ENCODE measurements around the gene POLR3K.

The POLR3K gene

GRCh38 chr16:74051-74746 lies 20.8 kb upstream of the POLR3K start:
- Histone ChIP-seq H3K27ac (ENCODE audit: low read depth, low read length) (no peak overlapping the region), H3K9me2 (replicated peaks; ENCODE audit: insufficient read depth, low read length) (no peaks in the 10 kb centered on the region), H3K4me3 (ENCODE audit: insufficient read depth, low read length, poor library complexity, severe bottlenecking) (no peak overlapping the region), H2AFZ (ENCODE audit: low read depth, low read length, severe bottlenecking) (no peak overlapping the region), H3K4me2 (ENCODE audit: low read depth, low read length, poor library complexity, severe bottlenecking) (no peak overlapping the region), H4K20me1 (ENCODE audit: low read depth, low read length) (no peaks in the 10 kb centered on the region), H3K27me3 (ENCODE audit: low read length) (no peaks in the 10 kb centered on the region), H3K36me3 (ENCODE audit: low read length) (no peaks in the 10 kb centered on the region), H3K9me3 (ENCODE audit: insufficient read depth, low read length) (no peaks in the 10 kb centered on the region), H3K9ac (ENCODE audit: low read length) (no peak overlapping the region), H3F3A (ENCODE audit: insufficient read depth) (no peaks in the 10 kb centered on the region), H3K79me2 (ENCODE audit: insufficient read depth, low read length) (no peaks in the 10 kb centered on the region)
- TF ChIP-seq CTCF (IDR thresholded peaks at IDR 0.05; ENCODE audit: insufficient read depth, low read length, poor library complexity, severe bottlenecking) (no peak), EZH2phosphoT487 (conservative IDR thresholded peaks at IDR 0.05; ENCODE audit: low read length) (no peak)

GRCh38 chr16:72561-73548 lies 19.4 kb upstream of the POLR3K start, which contains the start of gene RHBDF1:
TSS of gene RHBDF1 (minus strand) at chr16:72631. CDS start at chr16:65015, 7,616 bp downstream.
- Histone ChIP-seq H3K36me3 (ENCODE audit: low read length) (no peaks in the 10 kb centered on the region), H3K4me2 (ENCODE audit: low read depth, low read length, poor library complexity, severe bottlenecking) (peak within 1 kb of the TSS; percentile 32), H3K27ac (ENCODE audit: low read depth, low read length) (no peak within 1 kb of the TSS), H3K27me3 (ENCODE audit: low read length) (no peaks in the 10 kb centered on the region), H3K9me3 (ENCODE audit: insufficient read depth, low read length) (no peaks in the 10 kb centered on the region), H3K79me2 (ENCODE audit: insufficient read depth, low read length) (no peaks in the 10 kb centered on the region), H2AFZ (ENCODE audit: low read depth, low read length, severe bottlenecking) (no peak within 1 kb of the TSS), H3F3A (ENCODE audit: insufficient read depth) (no peaks in the 10 kb centered on the region), H3K9ac (ENCODE audit: low read length) (no peak within 1 kb of the TSS), H3K4me3 (ENCODE audit: insufficient read depth, low read length, poor library complexity, severe bottlenecking) (no peak within 1 kb of the TSS), H3K9me2 (replicated peaks; ENCODE audit: insufficient read depth, low read length) (no peaks in the 10 kb centered on the region), H4K20me1 (ENCODE audit: low read depth, low read length) (no peaks in the 10 kb centered on the region)
- TF ChIP-seq CTCF (IDR thresholded peaks at IDR 0.05; ENCODE audit: insufficient read depth, low read length, poor library complexity, severe bottlenecking) (no peak), EZH2phosphoT487 (conservative IDR thresholded peaks at IDR 0.05; ENCODE audit: low read length) (no peak)

GRCh38 chr16:71540-72401 lies 18.4 kb upstream of the POLR3K start:
- no peak overlapping the region for H2AFZ ChIP-seq (ENCODE audit: low read depth, low read length, severe bottlenecking)
- H3K36me3 ChIP-seq (ENCODE audit: low read length) = no peaks in the 10 kb centered on the region
- no peaks in the 10 kb centered on the region for H4K20me1 ChIP-seq (ENCODE audit: low read depth, low read length)
- TF ChIP-seq EZH2phosphoT487 (conservative IDR thresholded peaks at IDR 0.05; ENCODE audit: low read length) (no peak), CTCF (IDR thresholded peaks at IDR 0.05; ENCODE audit: insufficient read depth, low read length, poor library complexity, severe bottlenecking) (no peak)
- no peak overlapping the region for H3K4me2 ChIP-seq (ENCODE audit: low read depth, low read length, poor library complexity, severe bottlenecking)
- no peaks in the 10 kb centered on the region for H3K27me3 ChIP-seq (ENCODE audit: low read length)
- no peak overlapping the region for H3K27ac ChIP-seq (ENCODE audit: low read depth, low read length)
- H3K4me3 ChIP-seq (ENCODE audit: insufficient read depth, low read length, poor library complexity, severe bottlenecking) = no peak overlapping the region
- no peak overlapping the region for H3K9ac ChIP-seq (ENCODE audit: low read length)
- H3K9me3 ChIP-seq (ENCODE audit: insufficient read depth, low read length) = no peaks in the 10 kb centered on the region
- H3K79me2 ChIP-seq (ENCODE audit: insufficient read depth, low read length) = no peaks in the 10 kb centered on the region
- H3K9me2 ChIP-seq (replicated peaks; ENCODE audit: insufficient read depth, low read length) = no peaks in the 10 kb centered on the region
- H3F3A ChIP-seq (ENCODE audit: insufficient read depth) = no peaks in the 10 kb centered on the region

Data from SU-DHL-6 (cell line).